CD14-positive monocyte (primary cell): ENCODE measurements around the gene CDK11B. TPM values are rescaled to one million over a fixed set of nuclear protein-coding genes. Genes with fewer than 3 reads are reported as not detected.

Experiments
- DNase-seq, 3 donors: peaks; one replicate each; pipeline ENCODE4 v3.0.0-alpha.2; 2011 to 2022
- H2AFZ ChIP-seq: 2 replicates; pipeline ENCODE4 v1.6.0; 2012; ENCODE audit warnings: mild to moderate bottlenecking, low read depth, low read length, inconsistent platforms; ENCODE audit not compliant: insufficient read depth, poor library complexity, severe bottlenecking
- H3K27ac ChIP-seq, 2 donors: 1 replicate in 1 of 2; 2 replicates in 1 of 2; pipeline ENCODE4 v1.5.1; 2012 to 2013; ENCODE audit warnings: low read length in 2 of 2, control low read depth in 1 of 2, inconsistent platforms in 1 of 2, low read depth in 1 of 2, mild to moderate bottlenecking in 1 of 2
- H3K27me3 ChIP-seq, 2 donors: one replicate each; pipeline versions ENCODE4 v1.6.0 to v1.6.1; 2011 to 2013; ENCODE audit warnings: low read length in 2 of 2; ENCODE audit not compliant: control insufficient read depth in 2 of 2, insufficient read depth in 2 of 2
- H3K36me3 ChIP-seq, 2 donors: replicated peaks in 1 of 2; 1 replicate in 1 of 2; 2 replicates in 1 of 2; pipeline versions ENCODE4 v1.5.1 to v1.6.1; 2012 to 2013; ENCODE audit warnings: low read length in 2 of 2, control low read depth in 1 of 2, inconsistent platforms in 1 of 2, mild to moderate bottlenecking in 1 of 2; ENCODE audit not compliant: insufficient read depth in 2 of 2, control insufficient read depth in 1 of 2
- H3K4me1 ChIP-seq, 2 donors: 1 replicate in 1 of 2; 2 replicates in 1 of 2; pipeline versions ENCODE4 v1.5.1 to v1.6.1; 2012 to 2013; ENCODE audit warnings: low read length in 2 of 2, control low read depth in 1 of 2, inconsistent platforms in 1 of 2, mild to moderate bottlenecking in 1 of 2, moderate library complexity in 1 of 2; ENCODE audit not compliant: insufficient read depth in 2 of 2, control insufficient read depth in 1 of 2
- H3K4me2 ChIP-seq: replicated peaks from 2 replicates; pipeline ENCODE3; 2012; ENCODE audit warnings: low read length, moderate library complexity, mild to moderate bottlenecking; ENCODE audit not compliant: poor library complexity, severe bottlenecking; ENCODE audit errors: extremely low read depth
- H3K4me3 ChIP-seq, 3 experiments: fragments of 200-600 bp in 1 of 3; sonication (generic) in 1 of 3; replicated peaks in 1 of 3; 1 replicate in 2 of 3; 2 replicates in 1 of 3; pipeline ENCODE4 v1.5.1; 2011 to 2013; ENCODE audit warnings: low read length in 3 of 3, mild to moderate bottlenecking in 3 of 3, control low read depth in 2 of 3, low read depth in 2 of 3, inconsistent platforms in 1 of 3, moderate library complexity in 1 of 3
- H3K79me2 ChIP-seq: 2 replicates; pipeline ENCODE4 v1.6.0; 2012; ENCODE audit warnings: mild to moderate bottlenecking, control low read depth, inconsistent platforms, low read length, moderate library complexity; ENCODE audit not compliant: insufficient read depth
- H3K9ac ChIP-seq: 2 replicates; pipeline ENCODE4 v1.6.0; 2017; ENCODE audit warnings: low read length, mild to moderate bottlenecking; ENCODE audit not compliant: insufficient read depth, poor library complexity, severe bottlenecking
- H3K9me3 ChIP-seq, 2 donors: replicated peaks in 1 of 2; 1 replicate in 1 of 2; 2 replicates in 1 of 2; pipeline versions ENCODE4 v1.5.1 to v1.6.1; 2012 to 2013; ENCODE audit warnings: low read length in 2 of 2, control low read depth in 1 of 2; ENCODE audit not compliant: control insufficient read depth in 1 of 2, insufficient read depth in 1 of 2
- H4K20me1 ChIP-seq: 2 replicates; pipeline ENCODE4 v1.6.0; 2012; ENCODE audit warnings: mild to moderate bottlenecking, low read length, control low read depth, moderate library complexity; ENCODE audit not compliant: insufficient read depth
- H3K27ac Mint-ChIP-seq, 7 donors: one replicate each; pipeline ENCODE4 v1.8.0; 2020; ENCODE audit warnings: mild to moderate bottlenecking in 7 of 7, mixed read lengths in 7 of 7, moderate library complexity in 6 of 7, inconsistent platforms in 2 of 7
- H3K27me3 Mint-ChIP-seq, 3 donors: one replicate each; pipeline ENCODE4 v1.8.0; 2021 to 2022; ENCODE audit warnings: low read depth in 3 of 3, mild to moderate bottlenecking in 3 of 3, mixed read lengths in 3 of 3, moderate library complexity in 3 of 3, inconsistent platforms in 1 of 3
- H3K36me3 Mint-ChIP-seq, 2 donors: one replicate each; pipeline ENCODE4 v1.8.0; 2020; ENCODE audit warnings: mixed read lengths in 2 of 2, inconsistent platforms in 1 of 2, mild to moderate bottlenecking in 1 of 2
- H3K4me1 Mint-ChIP-seq: one replicate; pipeline ENCODE4 v1.8.0; 2020; ENCODE audit warnings: mild to moderate bottlenecking, mixed read lengths
- H3K4me3 Mint-ChIP-seq, 2 donors: one replicate each; pipeline ENCODE4 v1.8.0; 2020; ENCODE audit warnings: mild to moderate bottlenecking in 2 of 2, mixed read lengths in 2 of 2, moderate library complexity in 1 of 2
- H3K9me3 Mint-ChIP-seq, 7 donors: one replicate each; pipeline ENCODE4 v1.8.0; 2020 to 2022; ENCODE audit warnings: mixed read lengths in 7 of 7, mild to moderate bottlenecking in 6 of 7, moderate library complexity in 6 of 7, inconsistent platforms in 2 of 7
- CTCF ChIP-seq: fragments of 200-600 bp; IDR thresholded peaks from one replicate; pipeline ENCODE4 v1.8.0; 2022; ENCODE audit warnings: antibody characterized with exemption, mild to moderate bottlenecking
- WGBS: methylation state at CpG from one replicate; pipeline ENCODE4 v1.1.5; 2013; ENCODE audit warnings: missing lambda C conversion rate; ENCODE audit not compliant: insufficient coverage; 5-methylcytosine and 5-hydroxymethylcytosine counted together
- intact Hi-C, 2 donors: fragments of 100-400 bp; cut with micrococcal nuclease; formaldehyde crosslinking; loops; one replicate each; pipeline versions ENCODE4 v1.15.0 to v1.15.1; 2023
- polyA plus RNA-seq, 3 donors: library from polyadenylated mRNA; depleted of rRNA in 1 of 3; unstranded in 2 of 3; stranded (reverse) in 1 of 3; fragments of 300-500 nt in 2 of 3; fragments of >200 nt in 1 of 3; fragmentation: Illumina TruSeq in 2 of 3; gene quantifications; 1 replicate in 2 of 3; 2 replicates in 1 of 3; pipeline ENCODE4 v1.2.3, GENCODE V29; 2012 to 2021

Gene CDK11B
- polyA plus RNA-seq, 3 donors, result 2.5 to 12.7 (median 6.6) TPM

DNA sequence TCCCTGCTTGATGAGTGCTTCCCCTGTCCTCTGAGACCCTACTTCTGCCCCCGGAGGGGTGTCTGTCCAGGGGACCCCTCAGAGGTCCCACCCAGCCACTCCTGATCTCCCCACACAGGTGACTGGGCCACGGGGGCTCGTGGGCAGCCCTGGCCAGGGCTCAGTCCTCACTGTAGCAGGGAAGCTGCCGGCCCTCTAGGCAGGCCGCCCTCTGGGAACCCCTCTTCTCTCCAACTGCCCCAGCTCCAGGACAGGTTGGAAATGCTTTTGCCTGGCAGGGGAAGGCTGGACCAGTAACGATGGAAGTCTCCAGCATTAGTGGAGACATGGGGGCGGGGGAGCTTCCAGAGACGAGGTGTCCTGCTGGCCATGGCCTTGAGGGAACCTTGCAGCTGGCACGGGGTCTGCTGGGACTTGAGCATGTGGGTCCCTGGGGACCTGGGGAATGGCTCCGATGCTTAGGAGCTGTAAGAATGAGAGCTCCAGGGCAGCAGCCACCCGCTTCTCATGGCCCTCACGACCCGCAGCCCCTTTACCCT is 55.8 kb downstream of the CDK11B start:
- H4K20me1 ChIP-seq, result no peaks in the 10 kb centered on the region
- 94% methylated on average over 10 of the region's 13 CpGs for WGBS
- H3K79me2 ChIP-seq, result no peaks in the 10 kb centered on the region
- H3K27me3 ChIP-seq, result peaks cover 0 to 12% of the 10 kb centered on the region in 2 donors
- no peak overlapping the region for H3K4me2 ChIP-seq
- DNase-seq, result peak in 1 of 3 donors; percentile 4
- H3K4me3 Mint-ChIP-seq, result no peak overlapping the region
- H3K27me3 Mint-ChIP-seq, result peaks cover 10 to 13% (median 11%) of the 10 kb centered on the region in 3 donors
- no peaks in the 10 kb centered on the region for H3K36me3 ChIP-seq
- H3K9me3 Mint-ChIP-seq, result peaks cover 0 to 2% (median 0%) of the 10 kb centered on the region in 7 donors
- no peaks in the 10 kb centered on the region for H3K36me3 Mint-ChIP-seq
- no peak overlapping the region for H3K27ac ChIP-seq
- H3K4me3 ChIP-seq, result no peak overlapping the region
- H3K4me1 ChIP-seq, result peaks cover 42 to 65% of the 10 kb centered on the region in 2 donors
- TF ChIP-seq CTCF, result no peak
- peaks cover 41% of the 10 kb centered on the region for H3K4me1 Mint-ChIP-seq
- H3K9me3 ChIP-seq, result no peaks in the 10 kb centered on the region
- peak overlapping the region in 2 of 7 donors; percentile 21 to 75 for H3K27ac Mint-ChIP-seq
- H2AFZ ChIP-seq, result no peak overlapping the region
- H3K9ac ChIP-seq, result no peak overlapping the region
- intact Hi-C loops, result no loop called here

GRCh38 chr1:1602304-1602967 is 56.4 kb downstream of the CDK11B start:
- 45% methylated on average over 15 of the region's 18 CpGs for WGBS

More at GRCh38 chr1:1602304-1602967, 56.4 kb downstream of the CDK11B start:
- Histone ChIP-seq H3K9me3 (no peaks in the 10 kb centered on the region), H3K4me3 (peak overlapping the region in 1 of 3 experiments; percentile 10), H3K4me2 (peak overlapping the region; percentile 14), H3K79me2 (no peaks in the 10 kb centered on the region), H3K27me3 (peaks cover 0 to 12% of the 10 kb centered on the region in 2 donors), H4K20me1 (no peaks in the 10 kb centered on the region), H3K27ac (no peak overlapping the region), H3K36me3 (no peaks in the 10 kb centered on the region), H3K4me1 (peaks cover 43 to 68% of the 10 kb centered on the region in 2 donors), H2AFZ (no peak overlapping the region), H3K9ac (no peak overlapping the region)
- Mint-ChIP-seq H3K36me3 (no peaks in the 10 kb centered on the region), H3K9me3 (peaks cover 0 to 2% (median 0%) of the 10 kb centered on the region in 7 donors), H3K27ac (peak overlapping the region in 5 of 7 donors; percentile 21 to 75 (median 63)), H3K4me3 (no peak overlapping the region), H3K27me3 (peaks cover 9 to 17% (median 11%) of the 10 kb centered on the region in 3 donors), H3K4me1 (peaks cover 43% of the 10 kb centered on the region)
- DNase-seq, result no peak
- no peak for TF ChIP-seq CTCF
- intact Hi-C loops, result no loop called here
